SK-MEL-5 (cell line): ENCODE measurements around the gene TEDC2. TPM values are rescaled to one million over a fixed set of nuclear protein-coding genes. Genes with fewer than 3 reads are reported as not detected.
"Not testable (repeated sequence)": the region's sequence is repeated elsewhere in the genome, so short reads cannot be mapped to it uniquely, and the experiment has no call there.

ENCODE experiments used
- DNase-seq: peaks from one replicate; pipeline ENCODE4 v3.0.0-alpha.2; 2016; ENCODE audit warnings: low read depth, low spot score
- in situ Hi-C: cut with HindIII; loops from 2 replicates; pipeline ENCODE4 v1.10.0; 2016; ENCODE audit warnings: low sequenced_read_pairs, high pct_unique_total_duplicates, low pct_unique_long_range_greater_than_20kb
- total RNA-seq: library from RNA; depleted of rRNA; stranded (reverse); fragments of >200 nt; shearing (Covaris generic); gene quantifications from 2 replicates; pipeline ENCODE4 v1.2.3, GENCODE V29; 2014

TEDC2 gene
- total RNA-seq, 1 experiment from 2014 or later: 12.1 TPM

DNA sequence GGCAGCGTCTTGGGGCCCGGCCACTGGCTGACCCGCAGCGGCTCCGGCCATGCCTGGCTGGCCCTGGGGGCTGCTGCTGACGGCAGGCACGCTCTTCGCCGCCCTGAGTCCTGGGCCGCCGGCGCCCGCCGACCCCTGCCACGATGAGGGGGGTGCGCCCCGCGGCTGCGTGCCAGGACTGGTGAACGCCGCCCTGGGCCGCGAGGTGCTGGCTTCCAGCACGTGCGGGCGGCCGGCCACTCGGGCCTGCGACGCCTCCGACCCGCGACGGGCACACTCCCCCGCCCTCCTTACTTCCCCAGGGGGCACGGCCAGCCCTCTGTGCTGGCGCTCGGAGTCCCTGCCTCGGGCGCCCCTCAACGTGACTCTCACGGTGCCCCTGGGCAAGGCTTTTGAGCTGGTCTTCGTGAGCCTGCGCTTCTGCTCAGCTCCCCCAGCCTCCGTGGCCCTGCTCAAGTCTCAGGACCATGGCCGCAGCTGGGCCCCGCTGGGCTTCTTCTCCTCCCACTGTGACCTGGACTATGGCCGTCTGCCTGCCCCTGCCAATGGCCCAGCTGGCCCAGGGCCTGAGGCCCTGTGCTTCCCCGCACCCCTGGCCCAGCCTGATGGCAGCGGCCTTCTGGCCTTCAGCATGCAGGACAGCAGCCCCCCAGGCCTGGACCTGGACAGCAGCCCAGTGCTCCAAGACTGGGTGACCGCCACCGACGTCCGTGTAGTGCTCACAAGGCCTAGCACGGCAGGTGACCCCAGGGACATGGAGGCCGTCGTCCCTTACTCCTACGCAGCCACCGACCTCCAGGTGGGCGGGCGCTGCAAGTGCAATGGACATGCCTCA is 12.0 kb downstream of the TEDC2 start:
- in situ Hi-C loops: no loop called here

DNA sequence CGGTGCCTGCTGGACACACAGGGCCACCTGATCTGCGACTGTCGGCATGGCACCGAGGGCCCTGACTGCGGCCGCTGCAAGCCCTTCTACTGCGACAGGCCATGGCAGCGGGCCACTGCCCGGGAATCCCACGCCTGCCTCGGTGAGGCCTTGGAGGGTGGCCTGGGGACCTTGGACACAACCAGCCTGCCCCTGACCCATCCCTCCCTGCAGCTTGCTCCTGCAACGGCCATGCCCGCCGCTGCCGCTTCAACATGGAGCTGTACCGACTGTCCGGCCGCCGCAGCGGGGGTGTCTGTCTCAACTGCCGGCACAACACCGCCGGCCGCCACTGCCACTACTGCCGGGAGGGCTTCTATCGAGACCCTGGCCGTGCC is 12.6 kb downstream of the TEDC2 start:
- in situ Hi-C loops: no loop called here
- no peak for DNase-seq

More for the DNA sequence above, 12.0 kb downstream of the TEDC2 start:
- no peak for DNase-seq

GRCh38 chr16:2472885-2473445 is 13.1 kb downstream of the TEDC2 start:
- in situ Hi-C loops: no loop called here
- no peak for DNase-seq

DNA sequence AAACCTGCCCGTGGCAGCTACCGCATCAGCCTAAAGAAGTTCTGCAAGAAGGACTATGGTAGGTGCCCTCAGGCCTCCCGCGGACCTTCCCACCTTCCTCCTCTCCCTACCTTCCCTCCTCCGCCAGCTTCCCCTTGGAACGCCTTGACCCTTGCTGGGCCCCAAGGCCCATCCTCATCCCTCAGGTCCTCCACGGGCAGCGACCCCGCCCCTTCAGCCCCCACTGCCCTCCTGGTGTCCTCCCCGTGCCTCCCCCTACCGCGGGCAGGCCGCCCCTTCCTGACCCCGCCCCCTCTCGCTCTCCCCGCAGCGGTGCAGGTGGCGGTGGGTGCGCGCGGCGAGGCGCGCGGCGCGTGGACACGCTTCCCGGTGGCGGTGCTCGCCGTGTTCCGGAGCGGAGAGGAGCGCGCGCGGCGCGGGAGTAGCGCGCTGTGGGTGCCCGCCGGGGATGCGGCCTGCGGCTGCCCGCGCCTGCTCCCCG is 13.6 kb downstream of the TEDC2 start:
- in situ Hi-C loops: no loop called here
- DNase-seq: no peak

DNA sequence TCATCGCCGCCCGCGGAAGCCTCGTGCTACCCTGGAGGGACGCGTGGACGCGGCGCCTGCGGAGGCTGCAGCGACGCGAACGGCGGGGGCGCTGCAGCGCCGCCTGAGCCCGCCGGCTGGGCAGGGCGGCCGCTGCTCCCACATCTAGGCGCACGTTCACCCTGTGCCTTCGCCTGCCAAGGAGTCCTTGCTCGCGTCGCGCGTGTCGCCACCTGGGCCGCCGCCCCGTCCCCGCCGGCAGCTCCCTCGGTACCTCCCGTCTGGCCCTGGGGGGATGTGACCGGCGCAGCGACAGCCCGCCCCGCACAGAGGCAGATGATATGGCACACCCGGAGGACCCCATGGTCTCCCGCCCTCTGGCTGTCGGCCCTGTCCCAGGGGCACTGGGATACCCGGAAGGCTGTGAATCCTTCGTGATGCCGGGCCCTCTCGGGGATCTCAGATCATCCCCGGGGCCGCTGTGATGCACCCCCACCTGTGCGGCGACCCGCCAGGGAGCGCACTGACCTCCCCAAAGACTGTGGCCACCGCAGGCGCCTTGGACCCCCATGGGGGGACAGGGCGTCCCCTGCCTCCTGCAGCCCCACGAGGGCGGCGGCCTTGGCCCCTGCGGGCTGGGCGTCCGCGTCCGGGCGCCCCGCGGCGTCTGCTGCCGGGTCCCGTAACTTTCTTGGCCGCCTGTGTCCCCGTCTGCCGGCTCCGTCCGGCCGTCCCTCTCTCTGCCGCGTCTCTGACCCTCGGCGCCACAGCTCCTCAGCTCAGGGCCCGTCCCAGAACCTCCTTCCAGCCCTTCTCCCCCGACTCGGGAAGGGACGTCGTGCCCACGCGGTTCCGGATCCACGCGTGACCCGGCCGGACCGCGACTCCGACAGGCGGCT is 14.3 kb downstream of the TEDC2 start:
- DNase-seq: peak; percentile 34
- in situ Hi-C loops: no loop called here

DNA sequence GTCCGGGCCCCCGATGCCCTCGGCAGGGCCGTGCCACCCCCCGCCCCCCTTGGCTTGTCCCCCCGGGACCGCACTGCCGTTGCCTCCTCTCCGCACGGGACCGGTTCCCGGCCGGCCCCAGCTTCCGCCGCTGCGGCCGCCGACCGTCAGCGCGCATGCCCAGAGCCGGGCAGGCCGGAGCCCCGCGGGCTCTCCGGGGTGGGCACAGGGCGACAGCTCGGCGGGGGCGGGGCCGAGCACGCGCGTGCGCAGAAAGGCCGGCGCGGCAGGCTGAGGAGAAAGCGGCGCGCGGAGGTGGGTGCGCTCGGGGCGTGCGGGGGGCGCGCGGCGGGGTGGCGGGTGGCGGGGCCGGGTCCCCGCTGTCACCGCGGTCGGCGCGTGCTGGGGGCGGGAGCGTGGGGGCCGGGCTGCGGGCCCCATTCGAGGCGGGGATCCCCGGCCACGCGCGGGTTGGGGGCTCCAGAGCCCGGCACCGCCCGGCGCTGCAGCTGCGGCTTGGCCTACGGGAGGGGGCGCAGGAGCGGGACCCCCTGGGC is 15.0 kb downstream of the TEDC2 start, which contains the start of gene TBC1D24:
TBC1D24 (plus strand) TSS at position 251 of the 536 bp plus-strand sequence. CDS start 21,022 bp downstream, outside the sequence.
- in situ Hi-C loops: no loop called here
- peak; percentile 82 for DNase-seq

DNA sequence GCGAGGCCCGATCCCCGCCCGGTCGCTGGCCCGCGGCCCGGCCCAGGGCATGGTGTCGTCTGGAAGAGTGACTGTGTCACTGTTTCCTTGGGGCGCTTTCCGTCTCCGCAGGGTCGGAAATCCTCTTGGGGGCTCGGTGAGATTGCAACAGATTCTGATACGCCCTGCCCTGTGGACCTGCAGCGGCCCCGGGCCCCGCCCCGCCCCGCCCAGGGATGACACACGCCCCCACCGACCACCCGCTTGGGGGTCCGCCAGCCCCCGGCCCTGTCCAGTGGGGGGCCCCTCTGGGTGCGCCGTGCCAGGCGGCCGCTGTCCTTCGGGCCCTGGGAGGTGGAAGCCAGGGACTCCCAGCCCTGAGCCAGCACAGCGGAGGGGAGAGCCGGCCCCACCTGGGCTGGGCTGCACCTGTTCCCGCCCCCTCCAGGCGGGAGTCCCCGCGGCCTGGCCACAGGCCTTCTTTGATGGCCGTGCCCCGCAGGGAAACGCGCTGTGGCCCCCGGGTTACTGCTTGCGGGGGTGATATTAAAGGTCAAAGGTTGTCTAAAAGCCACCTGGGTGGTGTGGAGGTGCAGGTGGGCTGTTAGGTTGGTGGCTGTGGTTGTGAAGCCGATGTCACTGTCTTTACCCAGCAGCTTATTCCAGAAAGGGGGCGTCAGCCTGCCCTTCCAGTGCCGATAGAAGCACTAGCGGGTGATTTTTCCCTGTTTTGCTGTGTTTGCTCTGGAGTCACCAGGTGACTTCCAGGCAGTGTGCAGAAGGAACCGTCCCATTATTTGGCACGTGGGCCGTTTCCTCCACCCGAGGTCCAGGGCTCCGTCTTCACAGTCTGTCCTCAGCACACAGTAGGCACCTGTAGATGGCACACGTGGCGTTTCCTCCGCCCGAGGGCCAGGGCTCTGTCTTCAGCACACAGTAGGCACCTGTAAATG is 15.8 kb downstream of the TEDC2 start:
- DNase-seq: no peak
- in situ Hi-C loops: no loop called here

- in situ Hi-C loops: no loop called here
- no peak for DNase-seq
These were observed 16.4 kb downstream of the TEDC2 start for GRCh38 chr16:2476345-2476720.

GRCh38 chr16:2476741-2477140 is 16.8 kb downstream of the TEDC2 start:
- no peak for DNase-seq
- in situ Hi-C loops: no loop called here

DNA sequence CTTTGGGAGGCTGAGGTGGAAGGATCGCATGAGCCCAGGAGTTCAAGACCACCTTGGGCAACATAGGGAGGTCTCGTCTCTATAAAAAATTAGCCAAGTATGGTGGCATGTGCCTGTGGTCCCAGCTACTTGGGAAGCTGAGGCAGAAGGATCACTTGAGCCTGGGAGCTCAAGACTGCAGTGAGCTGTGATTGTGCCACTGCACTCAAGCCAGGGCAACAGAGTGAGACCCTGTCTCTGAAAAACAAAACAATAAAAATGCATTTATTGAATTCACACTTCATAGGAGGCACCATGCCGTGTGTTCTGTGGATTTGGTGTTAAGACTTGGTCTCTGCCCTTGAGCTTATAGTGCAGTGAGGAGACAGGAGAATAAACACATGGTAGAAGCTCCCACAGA is 17.4 kb downstream of the TEDC2 start:
- DNase-seq: no peak
- in situ Hi-C loops: no loop called here

DNA sequence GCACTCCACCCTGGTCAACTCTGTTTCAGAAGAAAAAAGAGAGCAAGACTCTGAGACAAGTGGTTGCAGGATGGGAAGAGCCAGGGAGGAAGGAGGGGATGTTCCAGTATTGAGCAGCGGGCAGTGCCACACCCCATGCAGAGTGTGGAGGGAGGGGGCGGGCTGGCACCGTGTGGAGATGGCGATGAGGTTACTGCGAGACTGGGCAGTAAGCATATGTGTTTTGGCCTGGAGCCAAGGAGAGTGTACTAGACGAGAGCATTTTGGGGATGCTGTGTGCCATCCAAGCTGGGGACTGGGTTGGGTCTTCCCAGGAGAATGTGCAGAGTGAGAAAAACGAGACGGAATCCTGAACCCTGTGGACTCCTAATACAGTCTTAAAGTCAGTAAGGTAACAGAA is 18.4 kb downstream of the TEDC2 start:
- no peak for DNase-seq
- in situ Hi-C loops: no loop called here

DNA sequence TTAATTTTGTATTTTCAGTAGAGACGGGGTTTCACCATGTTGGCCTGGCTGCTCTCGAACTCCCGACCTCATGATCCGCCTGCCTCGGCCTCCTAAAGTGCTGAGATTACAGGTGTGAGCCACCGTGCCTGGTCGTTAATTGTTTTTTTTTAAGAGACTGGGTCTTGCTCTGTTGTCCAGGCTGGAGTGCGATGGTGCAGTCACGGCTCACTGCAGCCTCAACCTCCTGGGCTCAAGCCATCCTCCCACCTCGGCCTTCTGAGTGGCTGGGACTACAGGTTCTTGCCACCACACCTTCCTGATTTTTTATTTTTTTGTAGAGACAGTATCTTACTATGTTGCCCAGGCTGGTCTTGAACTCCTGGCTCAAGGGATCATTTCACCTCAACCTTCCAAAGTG is 20.1 kb downstream of the TEDC2 start:
- in situ Hi-C loops, DNase-seq: not testable (repeated sequence)

GRCh38 chr16:2480948-2481347 is 21.0 kb downstream of the TEDC2 start:
- in situ Hi-C loops: no loop called here
- no peak for DNase-seq

GRCh38 chr16:2481676-2482075 is 21.8 kb downstream of the TEDC2 start:
- no peak for DNase-seq
- in situ Hi-C loops: no loop called here

DNA sequence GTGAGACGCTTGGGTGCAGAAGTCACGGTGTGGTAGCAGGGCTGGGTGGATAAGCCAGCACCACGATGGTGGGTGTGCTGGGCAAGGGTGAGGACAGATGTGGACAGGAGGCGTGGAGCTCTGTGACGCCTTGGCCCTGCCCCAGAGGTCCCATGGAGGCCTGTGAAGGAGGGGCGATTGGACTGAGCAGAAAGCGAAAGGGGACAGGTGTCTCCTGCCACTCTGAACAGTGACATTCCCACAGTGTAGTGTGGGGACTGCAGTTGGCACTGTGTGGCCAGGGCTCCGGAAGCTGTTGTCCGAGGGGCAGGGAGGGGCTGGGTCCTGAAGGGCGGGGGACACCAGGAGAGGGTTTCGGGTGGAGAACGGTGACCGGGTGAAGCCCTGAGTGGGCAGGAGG is 22.3 kb downstream of the TEDC2 start:
- DNase-seq: no peak
- in situ Hi-C loops: no loop called here

GRCh38 chr16:2482708-2483534 is 23.0 kb downstream of the TEDC2 start:
- no peak for DNase-seq
- in situ Hi-C loops: no loop called here
